AG08396 (cell line): Measurements from ENCODE around the gene PTP4A2.

Experiments used
- DNase-seq: peaks from one replicate; pipeline ENCODE4 v3.0.0; 2012; ENCODE audit warnings: low spot score, mixed read lengths

Gene PTP4A2

GRCh38 chr1:31938184-31938975 is at the start of gene PTP4A2:
TSS of gene PTP4A2 (minus strand) at chr1:31938368. CDS start at chr1:31919065, 19,303 bp downstream.
- peak; percentile 98 for DNase-seq

GRCh38 chr1:31987135-31987619 is 49.0 kb upstream of the PTP4A2 start:
- no peak for DNase-seq

GRCh38 chr1:31985430-31985829 is 47.3 kb upstream of the PTP4A2 start:
- no peak for DNase-seq

GRCh38 chr1:31984419-31985347 is 46.5 kb upstream of the PTP4A2 start:
- no peak for DNase-seq

GRCh38 chr1:31981972-31982371 is 43.8 kb upstream of the PTP4A2 start:
- DNase-seq, result no peak

- no peak for DNase-seq
Measured at GRCh38 chr1:31981456-31981839, 43.3 kb upstream of the PTP4A2 start.

GRCh38 chr1:31980835-31981455 is 42.8 kb upstream of the PTP4A2 start:
- no peak for DNase-seq

- no peak for DNase-seq
Measured at GRCh38 chr1:31978843-31979400, 40.8 kb upstream of the PTP4A2 start.

- DNase-seq, result peak; percentile 37
Measured at GRCh38 chr1:31977385-31978131, 39.4 kb upstream of the PTP4A2 start.

- DNase-seq, result no peak
Measured at GRCh38 chr1:31976401-31976800, 38.2 kb upstream of the PTP4A2 start.

GRCh38 chr1:31970873-31971272 is 32.7 kb upstream of the PTP4A2 start:
- DNase-seq, result no peak

GRCh38 chr1:31961536-31961935 is 23.4 kb upstream of the PTP4A2 start:
- DNase-seq, result no peak

GRCh38 chr1:31959521-31960340 is 21.6 kb upstream of the PTP4A2 start:
- no peak for DNase-seq

GRCh38 chr1:31957701-31958674 is 19.8 kb upstream of the PTP4A2 start:
- no peak for DNase-seq

- peak; percentile 85 for DNase-seq
Measured at GRCh38 chr1:31955917-31956736, 18.0 kb upstream of the PTP4A2 start.

GRCh38 chr1:31954607-31955283 is 16.6 kb upstream of the PTP4A2 start:
- DNase-seq, result peak; percentile 83

- no peak for DNase-seq
Measured at GRCh38 chr1:31952825-31953220, 14.7 kb upstream of the PTP4A2 start.

GRCh38 chr1:31951276-31951675 is 13.1 kb upstream of the PTP4A2 start:
- DNase-seq, result no peak
